HL-60 (cell line): Measurements from ENCODE around the gene FAM53B.

Source experiments
- POLR2AphosphoS5 ChIP-seq: IDR thresholded peaks from 2 replicates; pipeline ENCODE4 v1.6.1; 2012; ENCODE audit warnings: low read depth
- SPI1 ChIP-seq: IDR thresholded peaks from 2 replicates; pipeline ENCODE4 v1.6.1; 2012; ENCODE audit warnings: low read depth, mild to moderate bottlenecking, borderline replicate concordance
- TF ChIP-seq, protein P1 (sequence below): IDR thresholded peaks from one replicate; pipeline ENCODE4 v1.5.1; 2011; ENCODE audit warnings: low read length, control low read depth, inconsistent platforms; ENCODE audit not compliant: insufficient read depth
- TF ChIP-seq, protein P2 (sequence below): IDR thresholded peaks from 2 replicates; pipeline ENCODE4 v1.6.1; 2012; ENCODE audit warnings: low read depth; ENCODE audit not compliant: insufficient replicate concordance

DNA sequence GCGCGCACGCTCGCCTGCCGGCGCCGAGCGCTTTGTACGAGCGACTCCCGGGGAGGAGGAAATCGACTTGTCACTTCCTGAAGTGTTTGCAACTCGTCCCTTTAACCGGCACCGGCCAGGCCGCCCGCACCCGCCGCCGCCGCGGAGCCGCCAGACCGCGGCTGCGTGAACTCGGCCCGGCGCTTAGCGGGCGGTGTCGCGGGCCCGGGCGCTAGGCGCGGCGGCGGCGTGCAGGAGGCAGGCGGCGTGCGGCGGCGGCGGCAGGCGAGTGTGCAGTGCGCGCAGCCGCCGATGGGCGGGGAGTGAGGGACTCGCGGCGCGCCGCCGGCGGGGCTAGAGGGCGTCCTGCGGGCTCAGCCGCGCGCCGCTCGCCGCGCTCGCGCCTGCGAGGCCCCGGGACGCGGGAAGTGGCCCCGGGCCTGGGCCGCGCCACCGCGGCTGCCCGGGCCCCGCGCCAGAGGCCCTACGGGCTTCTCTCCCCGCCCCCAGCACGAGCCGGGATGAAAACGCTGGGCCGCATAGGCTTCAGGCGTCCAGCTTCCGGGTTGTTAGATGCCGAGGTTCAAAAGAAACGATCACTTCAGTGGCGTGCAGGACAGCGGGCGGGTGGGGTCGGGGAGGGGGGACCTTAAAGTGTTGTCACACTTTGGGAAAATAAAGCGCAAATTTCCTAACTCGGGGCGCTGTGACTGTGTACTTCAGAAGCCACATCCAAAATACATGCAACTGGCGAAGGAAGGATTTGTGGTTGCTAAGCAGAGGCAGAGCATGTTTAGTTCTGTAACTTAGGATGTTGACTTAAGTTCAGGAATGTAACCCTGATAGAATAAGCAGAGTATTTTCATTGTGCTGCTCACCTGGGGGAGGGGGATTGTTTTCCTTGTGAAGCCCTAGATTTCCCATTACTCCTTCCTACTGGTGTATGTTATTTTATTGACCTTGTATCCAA lies at the start of gene FAM53B:
- TF ChIP-seq, protein P1, sequence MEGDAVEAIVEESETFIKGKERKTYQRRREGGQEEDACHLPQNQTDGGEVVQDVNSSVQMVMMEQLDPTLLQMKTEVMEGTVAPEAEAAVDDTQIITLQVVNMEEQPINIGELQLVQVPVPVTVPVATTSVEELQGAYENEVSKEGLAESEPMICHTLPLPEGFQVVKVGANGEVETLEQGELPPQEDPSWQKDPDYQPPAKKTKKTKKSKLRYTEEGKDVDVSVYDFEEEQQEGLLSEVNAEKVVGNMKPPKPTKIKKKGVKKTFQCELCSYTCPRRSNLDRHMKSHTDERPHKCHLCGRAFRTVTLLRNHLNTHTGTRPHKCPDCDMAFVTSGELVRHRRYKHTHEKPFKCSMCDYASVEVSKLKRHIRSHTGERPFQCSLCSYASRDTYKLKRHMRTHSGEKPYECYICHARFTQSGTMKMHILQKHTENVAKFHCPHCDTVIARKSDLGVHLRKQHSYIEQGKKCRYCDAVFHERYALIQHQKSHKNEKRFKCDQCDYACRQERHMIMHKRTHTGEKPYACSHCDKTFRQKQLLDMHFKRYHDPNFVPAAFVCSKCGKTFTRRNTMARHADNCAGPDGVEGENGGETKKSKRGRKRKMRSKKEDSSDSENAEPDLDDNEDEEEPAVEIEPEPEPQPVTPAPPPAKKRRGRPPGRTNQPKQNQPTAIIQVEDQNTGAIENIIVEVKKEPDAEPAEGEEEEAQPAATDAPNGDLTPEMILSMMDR, result no peak
- no peak for TF ChIP-seq POLR2AphosphoS5
- TF ChIP-seq, protein P2, sequence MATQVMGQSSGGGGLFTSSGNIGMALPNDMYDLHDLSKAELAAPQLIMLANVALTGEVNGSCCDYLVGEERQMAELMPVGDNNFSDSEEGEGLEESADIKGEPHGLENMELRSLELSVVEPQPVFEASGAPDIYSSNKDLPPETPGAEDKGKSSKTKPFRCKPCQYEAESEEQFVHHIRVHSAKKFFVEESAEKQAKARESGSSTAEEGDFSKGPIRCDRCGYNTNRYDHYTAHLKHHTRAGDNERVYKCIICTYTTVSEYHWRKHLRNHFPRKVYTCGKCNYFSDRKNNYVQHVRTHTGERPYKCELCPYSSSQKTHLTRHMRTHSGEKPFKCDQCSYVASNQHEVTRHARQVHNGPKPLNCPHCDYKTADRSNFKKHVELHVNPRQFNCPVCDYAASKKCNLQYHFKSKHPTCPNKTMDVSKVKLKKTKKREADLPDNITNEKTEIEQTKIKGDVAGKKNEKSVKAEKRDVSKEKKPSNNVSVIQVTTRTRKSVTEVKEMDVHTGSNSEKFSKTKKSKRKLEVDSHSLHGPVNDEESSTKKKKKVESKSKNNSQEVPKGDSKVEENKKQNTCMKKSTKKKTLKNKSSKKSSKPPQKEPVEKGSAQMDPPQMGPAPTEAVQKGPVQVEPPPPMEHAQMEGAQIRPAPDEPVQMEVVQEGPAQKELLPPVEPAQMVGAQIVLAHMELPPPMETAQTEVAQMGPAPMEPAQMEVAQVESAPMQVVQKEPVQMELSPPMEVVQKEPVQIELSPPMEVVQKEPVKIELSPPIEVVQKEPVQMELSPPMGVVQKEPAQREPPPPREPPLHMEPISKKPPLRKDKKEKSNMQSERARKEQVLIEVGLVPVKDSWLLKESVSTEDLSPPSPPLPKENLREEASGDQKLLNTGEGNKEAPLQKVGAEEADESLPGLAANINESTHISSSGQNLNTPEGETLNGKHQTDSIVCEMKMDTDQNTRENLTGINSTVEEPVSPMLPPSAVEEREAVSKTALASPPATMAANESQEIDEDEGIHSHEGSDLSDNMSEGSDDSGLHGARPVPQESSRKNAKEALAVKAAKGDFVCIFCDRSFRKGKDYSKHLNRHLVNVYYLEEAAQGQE, result no peak
- no peak for TF ChIP-seq SPI1
